PFSK-1 (cell line): ENCODE measurements around the gene MUCL3.

Source experiments
- FOXP2 ChIP-seq: optimal IDR thresholded peaks from 2 replicates; pipeline ENCODE3; 2011; ENCODE audit warnings: borderline replicate concordance, control low read depth, inconsistent platforms; ENCODE audit not compliant: insufficient read depth; ENCODE audit errors: extremely low read length, extremely low read depth
- POLR2AphosphoS5 ChIP-seq: IDR thresholded peaks from 2 replicates; pipeline ENCODE4 v1.6.1; 2012; ENCODE audit warnings: low read depth, mild to moderate bottlenecking, control low read depth, low read length, moderate library complexity
- SIN3A ChIP-seq: IDR thresholded peaks from 2 replicates; pipeline ENCODE4 v1.6.1; 2012; ENCODE audit warnings: mild to moderate bottlenecking, low read length, moderate library complexity, borderline replicate concordance; ENCODE audit not compliant: insufficient read depth
- TAF1 ChIP-seq: IDR thresholded peaks from 2 replicates; pipeline ENCODE4 v1.6.1; 2012; ENCODE audit warnings: low read length, control low read depth, borderline replicate concordance; ENCODE audit not compliant: insufficient read depth
- TF ChIP-seq, protein P1 (sequence below), 2 experiments: IDR thresholded peaks; 2 replicates each; pipeline versions ENCODE4 v1.6.1 to v1.8.0; 2011 to 2012; ENCODE audit warnings: low read depth in 2 of 2, low read length in 2 of 2, control low read depth in 1 of 2, inconsistent platforms in 1 of 2, mild to moderate bottlenecking in 1 of 2, moderate library complexity in 1 of 2; ENCODE audit not compliant: insufficient read depth in 1 of 2

The MUCL3 gene

DNA sequence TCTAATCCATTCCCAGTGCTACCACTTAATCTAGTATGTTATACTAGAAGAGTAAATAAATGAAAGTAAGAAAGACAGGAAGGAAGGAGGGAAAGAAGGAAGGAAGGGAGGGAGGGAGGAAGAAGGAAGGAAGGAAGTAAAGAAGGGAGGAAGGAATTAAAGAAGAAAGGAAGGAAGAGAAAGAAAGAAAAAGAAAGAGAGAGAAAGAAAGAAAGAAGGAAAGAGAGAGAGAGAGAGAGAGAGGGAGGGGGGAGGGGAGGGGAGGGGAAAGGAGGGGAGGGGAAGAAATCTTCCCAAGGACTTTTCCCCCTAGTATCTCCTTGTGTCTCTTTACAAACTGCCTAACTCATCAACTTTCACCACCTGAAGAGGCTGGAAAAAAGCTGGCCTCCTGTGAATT, 21.9 kb downstream of the MUCL3 start:
- TF ChIP-seq SIN3A (no peak), FOXP2 (no peak), TAF1 (no peak), POLR2AphosphoS5 (no peak)

DNA sequence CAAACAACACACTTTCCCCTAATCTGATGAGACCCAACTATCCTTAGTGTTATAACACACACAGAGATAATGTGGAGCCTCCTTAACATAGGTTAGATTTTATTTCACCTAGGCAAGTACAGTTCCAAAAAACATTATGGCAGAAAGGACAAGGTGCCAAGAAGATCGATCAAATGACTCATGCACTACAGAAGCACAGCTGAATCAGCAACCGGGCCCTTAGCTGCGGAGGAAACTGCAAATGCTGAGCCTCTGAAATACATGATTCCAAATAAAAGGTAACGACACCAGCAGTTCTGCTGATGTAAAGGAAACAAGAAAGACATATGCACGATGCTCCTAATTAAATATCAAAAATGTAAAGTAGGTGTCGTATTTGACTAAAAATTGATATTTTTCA, 22.9 kb downstream of the MUCL3 start:
- no peak for TF ChIP-seq TAF1
- TF ChIP-seq POLR2AphosphoS5, result no peak
- TF ChIP-seq FOXP2, result no peak

DNA sequence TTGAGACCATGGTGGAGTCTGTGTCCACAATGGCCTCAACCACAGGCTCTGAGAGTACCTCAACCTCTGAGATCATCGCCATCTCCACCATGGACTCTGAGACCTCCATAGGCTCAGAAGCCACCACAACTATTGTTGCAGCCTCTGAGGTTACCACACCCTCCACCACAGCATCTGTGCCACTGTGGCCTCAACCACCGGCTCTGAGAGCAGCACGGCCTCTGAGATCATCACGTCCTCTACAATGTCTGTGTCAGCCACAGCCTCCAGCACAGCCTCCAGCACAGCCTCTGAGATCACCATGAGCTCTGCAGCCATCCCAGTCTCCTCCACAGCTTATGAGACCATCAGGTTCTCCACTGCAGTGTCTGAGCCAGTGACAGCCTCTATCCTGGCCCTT, 23.3 kb downstream of the MUCL3 start:
- TF ChIP-seq SIN3A (no peak), POLR2AphosphoS5 (no peak), TAF1 (no peak), FOXP2 (no peak)
- TF ChIP-seq, protein P1, sequence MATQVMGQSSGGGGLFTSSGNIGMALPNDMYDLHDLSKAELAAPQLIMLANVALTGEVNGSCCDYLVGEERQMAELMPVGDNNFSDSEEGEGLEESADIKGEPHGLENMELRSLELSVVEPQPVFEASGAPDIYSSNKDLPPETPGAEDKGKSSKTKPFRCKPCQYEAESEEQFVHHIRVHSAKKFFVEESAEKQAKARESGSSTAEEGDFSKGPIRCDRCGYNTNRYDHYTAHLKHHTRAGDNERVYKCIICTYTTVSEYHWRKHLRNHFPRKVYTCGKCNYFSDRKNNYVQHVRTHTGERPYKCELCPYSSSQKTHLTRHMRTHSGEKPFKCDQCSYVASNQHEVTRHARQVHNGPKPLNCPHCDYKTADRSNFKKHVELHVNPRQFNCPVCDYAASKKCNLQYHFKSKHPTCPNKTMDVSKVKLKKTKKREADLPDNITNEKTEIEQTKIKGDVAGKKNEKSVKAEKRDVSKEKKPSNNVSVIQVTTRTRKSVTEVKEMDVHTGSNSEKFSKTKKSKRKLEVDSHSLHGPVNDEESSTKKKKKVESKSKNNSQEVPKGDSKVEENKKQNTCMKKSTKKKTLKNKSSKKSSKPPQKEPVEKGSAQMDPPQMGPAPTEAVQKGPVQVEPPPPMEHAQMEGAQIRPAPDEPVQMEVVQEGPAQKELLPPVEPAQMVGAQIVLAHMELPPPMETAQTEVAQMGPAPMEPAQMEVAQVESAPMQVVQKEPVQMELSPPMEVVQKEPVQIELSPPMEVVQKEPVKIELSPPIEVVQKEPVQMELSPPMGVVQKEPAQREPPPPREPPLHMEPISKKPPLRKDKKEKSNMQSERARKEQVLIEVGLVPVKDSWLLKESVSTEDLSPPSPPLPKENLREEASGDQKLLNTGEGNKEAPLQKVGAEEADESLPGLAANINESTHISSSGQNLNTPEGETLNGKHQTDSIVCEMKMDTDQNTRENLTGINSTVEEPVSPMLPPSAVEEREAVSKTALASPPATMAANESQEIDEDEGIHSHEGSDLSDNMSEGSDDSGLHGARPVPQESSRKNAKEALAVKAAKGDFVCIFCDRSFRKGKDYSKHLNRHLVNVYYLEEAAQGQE (IDR thresholded peaks at IDR 0.05; ENCODE audit: insufficient read depth in 1 of 2, low read depth in 2 of 2, low read length in 2 of 2), result no peak

DNA sequence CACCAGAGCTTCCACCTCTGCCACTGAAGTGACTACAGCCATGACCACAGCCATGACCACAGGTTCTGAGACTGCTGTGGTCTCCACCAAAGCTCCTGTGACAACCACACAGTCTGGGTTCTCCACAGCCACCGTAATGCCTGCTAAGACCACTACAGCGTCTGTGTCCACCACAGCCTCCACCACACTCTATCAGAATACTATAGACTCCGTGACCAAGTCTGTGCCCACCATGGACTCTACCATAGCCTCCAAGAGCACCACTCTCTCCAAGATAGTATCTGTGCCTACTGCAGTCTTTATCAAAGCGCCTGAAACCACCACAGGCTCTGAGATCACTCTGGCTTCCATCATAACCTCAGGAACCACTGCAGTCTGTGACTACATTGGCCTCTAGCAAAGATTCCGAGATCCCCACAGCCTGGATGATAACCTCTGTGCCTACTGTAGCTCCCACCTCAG, 24.4 kb downstream of the MUCL3 start:
- TF ChIP-seq FOXP2 (no peak), TAF1 (no peak), SIN3A (no peak), POLR2AphosphoS5 (no peak)
- TF ChIP-seq, protein P1 (IDR thresholded peaks at IDR 0.05; ENCODE audit: insufficient read depth in 1 of 2, low read depth in 2 of 2, low read length in 2 of 2), result no peak

DNA sequence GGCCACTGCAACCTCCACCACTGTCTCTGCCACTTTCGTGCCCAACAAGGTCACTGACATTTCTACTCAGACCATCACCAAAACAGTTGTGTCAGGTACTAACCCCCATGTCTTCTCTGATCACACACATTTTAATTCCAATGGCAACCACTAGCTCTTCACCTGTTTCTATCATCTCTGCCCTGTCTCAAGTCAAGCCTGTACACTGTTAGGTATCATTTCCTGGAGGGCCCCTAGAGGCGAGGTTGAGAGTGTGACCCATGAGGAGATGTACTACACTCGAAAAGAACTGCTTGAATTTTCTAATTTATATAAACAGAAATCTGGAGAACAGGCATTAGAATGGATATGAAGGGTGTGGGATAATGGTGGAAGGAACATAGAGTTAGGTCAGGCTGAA, 25.4 kb downstream of the MUCL3 start:
- TF ChIP-seq POLR2AphosphoS5 (no peak), SIN3A (no peak), TAF1 (no peak)
- TF ChIP-seq, protein P1 (IDR thresholded peaks at IDR 0.05; ENCODE audit: insufficient read depth in 1 of 2, low read depth in 2 of 2, low read length in 2 of 2), result no peak

DNA sequence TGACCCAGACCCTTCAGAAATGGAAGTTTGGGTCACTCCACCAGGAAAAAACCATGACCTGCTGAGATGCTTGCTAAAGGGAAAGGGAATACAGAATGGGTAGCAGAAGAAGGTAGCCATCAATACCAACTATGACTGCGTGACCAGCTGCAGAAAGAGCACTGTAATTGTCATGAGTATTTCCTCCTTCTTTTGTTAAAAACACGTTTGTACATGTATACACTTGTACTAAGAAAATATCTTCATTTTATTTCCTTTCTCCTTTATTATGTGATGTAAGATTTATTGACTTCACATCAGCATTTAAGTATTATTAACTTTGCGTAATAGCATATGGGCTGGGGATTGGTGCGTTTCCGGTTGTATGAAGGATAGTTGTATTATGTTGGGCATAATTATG, 30.2 kb downstream of the MUCL3 start:
- no peak for TF ChIP-seq FOXP2
- TF ChIP-seq, protein P1 (IDR thresholded peaks at IDR 0.05; ENCODE audit: insufficient read depth in 1 of 2, low read depth in 2 of 2, low read length in 2 of 2), result no peak
- TF ChIP-seq SIN3A, result no peak
- TF ChIP-seq TAF1, result no peak
- TF ChIP-seq POLR2AphosphoS5, result no peak
